Immature natural killer cell (primary cell): Measurements from ENCODE around the gene RNF41. TPM values are rescaled to one million over a fixed set of nuclear protein-coding genes. Genes with fewer than 3 reads are reported as not detected.

Source experiments
- DNase-seq, 3 donors: peaks; one replicate each; pipeline ENCODE4 v3.0.0; 2022; ENCODE audit warnings: mixed read lengths in 1 of 3
- H3K27ac Mint-ChIP-seq, 6 donors: one replicate each; pipeline ENCODE4 v1.8.0; 2020; ENCODE audit warnings: mixed read lengths in 6 of 6, mild to moderate bottlenecking in 5 of 6, inconsistent platforms in 4 of 6, moderate library complexity in 3 of 6
- H3K27me3 Mint-ChIP-seq, 3 donors: one replicate each; pipeline ENCODE4 v1.8.0; 2020 to 2021; ENCODE audit warnings: low read depth in 3 of 3, mild to moderate bottlenecking in 3 of 3, mixed read lengths in 3 of 3, moderate library complexity in 3 of 3, inconsistent platforms in 1 of 3
- H3K36me3 Mint-ChIP-seq, 3 donors: one replicate each; pipeline ENCODE4 v1.8.0; 2020; ENCODE audit warnings: mixed read lengths in 3 of 3, inconsistent platforms in 2 of 3, mild to moderate bottlenecking in 2 of 3
- H3K4me1 Mint-ChIP-seq, 2 donors: one replicate each; pipeline ENCODE4 v1.8.0; 2020; ENCODE audit warnings: inconsistent platforms in 2 of 2, mild to moderate bottlenecking in 2 of 2, mixed read lengths in 2 of 2, moderate library complexity in 1 of 2
- H3K4me3 Mint-ChIP-seq, 5 donors: one replicate each; pipeline ENCODE4 v1.8.0; 2020; ENCODE audit warnings: mild to moderate bottlenecking in 5 of 5, mixed read lengths in 5 of 5, inconsistent platforms in 3 of 5, moderate library complexity in 3 of 5
- H3K9me3 Mint-ChIP-seq, 6 donors: one replicate each; pipeline ENCODE4 v1.8.0; 2020; ENCODE audit warnings: mild to moderate bottlenecking in 6 of 6, mixed read lengths in 6 of 6, inconsistent platforms in 4 of 6, moderate library complexity in 3 of 6
- polyA plus RNA-seq, 3 donors: library from polyadenylated mRNA; unstranded; fragments of 300-500 nt; fragmentation: Illumina TruSeq; gene quantifications; one replicate each; pipeline ENCODE4 v1.2.3, GENCODE V29; 2021

RNF41 gene
- polyA plus RNA-seq, 3 donors from 2014 or later = 49.0 to 55.1 (median 49.3) TPM

DNA sequence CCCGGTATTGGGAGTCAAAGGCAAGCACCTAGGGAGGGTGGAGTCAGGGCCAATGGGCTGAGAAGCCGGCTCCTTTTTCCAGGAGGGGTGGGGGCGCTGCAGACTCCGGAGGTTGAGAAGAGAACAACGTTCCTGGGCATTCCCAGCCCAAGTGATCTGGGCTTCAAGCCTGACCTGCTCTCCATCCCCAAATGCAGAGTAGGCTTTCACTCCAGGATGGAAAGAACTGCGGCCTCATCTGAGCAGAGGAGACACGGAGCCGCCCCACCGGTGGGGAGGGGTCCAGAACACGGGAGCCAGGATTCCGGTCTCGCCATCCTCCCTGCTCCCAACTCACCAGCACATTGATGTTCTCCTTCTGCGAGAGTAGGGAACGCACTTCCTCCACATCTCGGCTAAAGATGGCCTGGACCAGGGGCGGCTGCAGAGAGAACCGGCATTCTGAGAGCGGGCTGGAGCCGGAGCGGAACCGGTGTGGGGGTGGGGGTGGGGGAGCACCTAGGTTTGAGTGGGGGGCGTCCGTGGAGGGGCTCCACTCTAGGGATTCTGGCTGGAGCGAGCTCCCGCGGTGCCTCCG, 35.9 kb upstream of the RNF41 start:
- H3K27me3 Mint-ChIP-seq = peaks cover 1 to 8% (median 2%) of the 10 kb centered on the region in 3 donors
- peak overlapping the region; percentile 77 to 85 (median 82) for H3K4me3 Mint-ChIP-seq
- peaks cover 0 to 19% (median 10%) of the 10 kb centered on the region in 3 donors for H3K36me3 Mint-ChIP-seq
- peak overlapping the region in 5 of 6 donors; percentile 37 to 83 (median 57) for H3K27ac Mint-ChIP-seq
- peaks cover 22 to 23% of the 10 kb centered on the region in 2 donors for H3K4me1 Mint-ChIP-seq
- no peaks in the 10 kb centered on the region for H3K9me3 Mint-ChIP-seq
- DNase-seq = no peak

DNA sequence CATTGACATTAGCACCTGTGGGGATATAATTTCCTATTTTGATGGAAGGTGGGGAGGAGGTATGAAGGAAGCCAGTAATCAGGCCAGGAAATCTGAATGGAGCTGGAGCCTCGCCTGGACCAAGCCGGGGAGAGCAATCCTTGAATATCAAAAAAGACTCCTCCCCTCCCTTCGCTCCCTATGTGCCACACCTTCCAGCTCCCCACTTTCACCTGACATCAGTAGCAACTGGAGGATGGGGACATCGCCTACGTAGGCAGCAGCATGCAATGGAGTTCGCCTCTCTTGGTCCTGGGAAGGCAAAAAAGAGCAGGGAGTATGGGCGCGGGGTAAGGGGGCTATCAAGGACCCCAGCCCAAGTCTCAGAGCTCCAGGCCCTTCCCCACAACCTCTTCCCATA, 35.3 kb upstream of the RNF41 start:
- peak overlapping the region; percentile 77 to 85 (median 82) for H3K4me3 Mint-ChIP-seq
- peak overlapping the region; percentile 32 to 76 (median 60) for H3K27ac Mint-ChIP-seq
- H3K36me3 Mint-ChIP-seq = peaks cover 3 to 24% (median 10%) of the 10 kb centered on the region in 3 donors
- peaks cover 22 to 23% of the 10 kb centered on the region in 2 donors for H3K4me1 Mint-ChIP-seq
- peaks cover 1 to 8% (median 2%) of the 10 kb centered on the region in 3 donors for H3K27me3 Mint-ChIP-seq
- DNase-seq = no peak
- no peaks in the 10 kb centered on the region for H3K9me3 Mint-ChIP-seq

GRCh38 chr12:56256326-56256960, 34.7 kb upstream of the RNF41 start:
- DNase-seq = no peak
- H3K4me3 Mint-ChIP-seq = peak overlapping the region; percentile 77 to 85 (median 82)
- H3K36me3 Mint-ChIP-seq = peaks cover 3 to 28% (median 10%) of the 10 kb centered on the region in 3 donors
- peaks cover 22 to 23% of the 10 kb centered on the region in 2 donors for H3K4me1 Mint-ChIP-seq
- peak overlapping the region; percentile 2 to 76 (median 56) for H3K27ac Mint-ChIP-seq
- no peaks in the 10 kb centered on the region for H3K9me3 Mint-ChIP-seq
- peaks cover 1 to 8% (median 2%) of the 10 kb centered on the region in 3 donors for H3K27me3 Mint-ChIP-seq

DNA sequence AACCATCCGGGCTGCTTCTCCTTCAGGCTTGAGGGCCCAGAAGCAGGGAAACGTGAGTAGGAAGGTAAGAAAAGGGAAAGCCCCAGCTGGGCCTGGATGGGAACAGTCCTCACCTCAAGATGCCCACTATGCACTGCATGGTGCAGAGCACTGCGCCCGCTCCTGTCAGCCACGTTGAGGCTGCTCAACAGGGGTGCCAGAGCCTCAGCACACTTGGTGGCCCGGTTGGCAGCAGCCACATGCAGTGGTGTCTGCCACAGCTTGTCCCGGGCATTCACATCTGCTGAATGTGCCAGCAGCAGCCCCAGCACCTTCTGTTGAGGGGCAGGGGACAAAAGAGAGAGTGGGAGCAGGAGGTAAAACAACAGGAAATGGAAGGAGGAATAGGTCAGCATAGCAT, 33.9 kb upstream of the RNF41 start:
- H3K4me3 Mint-ChIP-seq = no peak overlapping the region
- peak overlapping the region in 2 of 6 donors; percentile 3 to 35 for H3K27ac Mint-ChIP-seq
- H3K36me3 Mint-ChIP-seq = peaks cover 3 to 28% (median 10%) of the 10 kb centered on the region in 3 donors
- peaks cover 22 to 23% of the 10 kb centered on the region in 2 donors for H3K4me1 Mint-ChIP-seq
- H3K27me3 Mint-ChIP-seq = peaks cover 1 to 8% (median 2%) of the 10 kb centered on the region in 3 donors
- no peak for DNase-seq
- no peaks in the 10 kb centered on the region for H3K9me3 Mint-ChIP-seq

- Mint-ChIP-seq H3K4me3 (no peak overlapping the region), H3K9me3 (no peaks in the 10 kb centered on the region), H3K27ac (no peak overlapping the region), H3K36me3 (peaks cover 3 to 33% (median 10%) of the 10 kb centered on the region in 3 donors), H3K4me1 (peaks cover 14 to 15% of the 10 kb centered on the region in 2 donors), H3K27me3 (no peaks in the 10 kb centered on the region)
- DNase-seq = no peak
These were observed 31.4 kb upstream of the RNF41 start for GRCh38 chr12:56253091-56253490.

GRCh38 chr12:56252649-56253048, 30.9 kb upstream of the RNF41 start:
- Mint-ChIP-seq H3K27ac (no peak overlapping the region), H3K9me3 (no peaks in the 10 kb centered on the region), H3K4me1 (peaks cover 14 to 15% of the 10 kb centered on the region in 2 donors), H3K4me3 (no peak overlapping the region), H3K36me3 (peaks cover 3 to 36% (median 10%) of the 10 kb centered on the region in 3 donors), H3K27me3 (no peaks in the 10 kb centered on the region)
- no peak for DNase-seq

DNA sequence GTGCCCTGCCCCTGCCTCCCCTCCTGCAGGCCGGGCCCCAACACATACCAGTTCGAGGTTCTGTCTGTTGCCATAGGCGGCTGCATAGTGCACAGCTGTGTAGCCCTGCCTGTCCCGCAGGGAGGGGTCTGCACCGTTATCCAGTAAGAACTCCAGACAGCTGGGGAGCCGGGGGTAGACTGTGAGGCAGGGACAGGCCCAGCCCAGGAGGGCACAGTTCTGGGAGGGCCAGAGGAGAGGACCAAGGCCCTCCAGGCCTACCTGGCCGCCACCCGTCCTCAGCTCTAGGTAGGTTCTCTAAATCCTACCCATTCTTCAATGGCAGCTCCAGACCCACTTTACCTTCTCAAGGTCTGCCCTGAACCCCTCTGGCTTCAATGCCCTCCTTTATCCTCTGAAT, 27.0 kb upstream of the RNF41 start:
- Mint-ChIP-seq H3K27me3 (peaks cover 0 to 2% (median 0%) of the 10 kb centered on the region in 3 donors), H3K27ac (peak overlapping the region in 1 of 6 donors; percentile 67), H3K4me3 (no peak overlapping the region), H3K4me1 (no peaks in the 10 kb centered on the region), H3K9me3 (no peaks in the 10 kb centered on the region), H3K36me3 (peaks cover 3 to 45% (median 7%) of the 10 kb centered on the region in 3 donors)
- no peak for DNase-seq

DNA sequence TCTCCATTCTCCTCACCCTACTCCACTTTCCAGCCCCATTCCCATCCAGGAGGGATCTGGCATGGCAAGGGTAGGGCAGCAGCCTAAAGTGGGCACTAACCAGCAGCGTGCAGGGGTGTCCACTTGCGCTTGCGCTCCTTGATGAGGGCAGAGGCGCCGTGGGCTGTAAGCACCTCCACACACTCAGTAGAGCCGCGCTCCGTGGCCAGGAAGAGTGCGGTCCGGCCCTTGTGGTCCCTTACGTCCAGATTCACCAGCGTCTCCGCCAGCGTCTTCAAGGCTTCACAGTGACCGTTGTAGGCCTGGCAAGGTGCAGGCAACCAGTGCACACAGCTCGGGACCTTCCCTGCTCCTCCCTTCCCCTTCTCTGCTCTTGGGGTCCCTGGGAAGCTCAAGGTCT, 26.2 kb upstream of the RNF41 start:
- DNase-seq = no peak
- Mint-ChIP-seq H3K4me3 (no peak overlapping the region), H3K27ac (no peak overlapping the region), H3K27me3 (peaks cover 0 to 2% (median 0%) of the 10 kb centered on the region in 3 donors), H3K36me3 (peaks cover 3 to 37% (median 7%) of the 10 kb centered on the region in 3 donors), H3K4me1 (no peaks in the 10 kb centered on the region), H3K9me3 (no peaks in the 10 kb centered on the region)

GRCh38 chr12:56244494-56244893, 22.8 kb upstream of the RNF41 start:
- H3K9me3 Mint-ChIP-seq = no peaks in the 10 kb centered on the region
- peaks cover 0 to 2% (median 0%) of the 10 kb centered on the region in 3 donors for H3K27me3 Mint-ChIP-seq
- no peak overlapping the region for H3K4me3 Mint-ChIP-seq
- H3K36me3 Mint-ChIP-seq = peaks cover 5 to 28% (median 16%) of the 10 kb centered on the region in 3 donors
- DNase-seq = no peak
- H3K27ac Mint-ChIP-seq = no peak overlapping the region
- no peaks in the 10 kb centered on the region for H3K4me1 Mint-ChIP-seq

- Mint-ChIP-seq H3K9me3 (no peaks in the 10 kb centered on the region), H3K27ac (no peak overlapping the region), H3K4me3 (no peak overlapping the region), H3K36me3 (peaks cover 5 to 23% (median 16%) of the 10 kb centered on the region in 3 donors), H3K27me3 (peaks cover 0 to 2% (median 0%) of the 10 kb centered on the region in 3 donors), H3K4me1 (no peaks in the 10 kb centered on the region)
- no peak for DNase-seq
These were observed 22.0 kb upstream of the RNF41 start for GRCh38 chr12:56243731-56244181.

DNA sequence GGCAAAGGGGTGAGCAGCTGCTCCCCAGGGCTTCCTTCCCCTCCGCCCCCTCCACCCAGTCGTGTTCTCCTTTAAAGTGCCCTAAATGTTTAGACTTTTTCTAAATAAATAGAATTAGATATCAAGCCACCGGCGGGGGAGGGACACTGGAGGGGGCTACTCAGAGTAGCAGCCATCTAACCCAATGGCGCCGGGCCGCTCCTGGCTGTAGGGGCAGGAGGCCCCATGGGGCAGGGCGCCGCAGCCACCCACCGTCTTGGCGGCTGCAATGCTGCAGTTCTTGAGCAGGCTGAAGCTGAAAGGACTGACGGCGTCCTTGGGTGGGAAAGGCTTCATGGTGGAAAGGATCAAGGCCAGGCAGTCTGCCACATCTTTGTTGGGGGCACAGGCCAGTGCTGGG, 21.3 kb upstream of the RNF41 start:
- no peak for DNase-seq
- peaks cover 0 to 2% (median 0%) of the 10 kb centered on the region in 3 donors for H3K27me3 Mint-ChIP-seq
- no peaks in the 10 kb centered on the region for H3K9me3 Mint-ChIP-seq
- H3K27ac Mint-ChIP-seq = no peak overlapping the region
- no peaks in the 10 kb centered on the region for H3K4me1 Mint-ChIP-seq
- peaks cover 5 to 23% (median 16%) of the 10 kb centered on the region in 3 donors for H3K36me3 Mint-ChIP-seq
- H3K4me3 Mint-ChIP-seq = no peak overlapping the region

DNA sequence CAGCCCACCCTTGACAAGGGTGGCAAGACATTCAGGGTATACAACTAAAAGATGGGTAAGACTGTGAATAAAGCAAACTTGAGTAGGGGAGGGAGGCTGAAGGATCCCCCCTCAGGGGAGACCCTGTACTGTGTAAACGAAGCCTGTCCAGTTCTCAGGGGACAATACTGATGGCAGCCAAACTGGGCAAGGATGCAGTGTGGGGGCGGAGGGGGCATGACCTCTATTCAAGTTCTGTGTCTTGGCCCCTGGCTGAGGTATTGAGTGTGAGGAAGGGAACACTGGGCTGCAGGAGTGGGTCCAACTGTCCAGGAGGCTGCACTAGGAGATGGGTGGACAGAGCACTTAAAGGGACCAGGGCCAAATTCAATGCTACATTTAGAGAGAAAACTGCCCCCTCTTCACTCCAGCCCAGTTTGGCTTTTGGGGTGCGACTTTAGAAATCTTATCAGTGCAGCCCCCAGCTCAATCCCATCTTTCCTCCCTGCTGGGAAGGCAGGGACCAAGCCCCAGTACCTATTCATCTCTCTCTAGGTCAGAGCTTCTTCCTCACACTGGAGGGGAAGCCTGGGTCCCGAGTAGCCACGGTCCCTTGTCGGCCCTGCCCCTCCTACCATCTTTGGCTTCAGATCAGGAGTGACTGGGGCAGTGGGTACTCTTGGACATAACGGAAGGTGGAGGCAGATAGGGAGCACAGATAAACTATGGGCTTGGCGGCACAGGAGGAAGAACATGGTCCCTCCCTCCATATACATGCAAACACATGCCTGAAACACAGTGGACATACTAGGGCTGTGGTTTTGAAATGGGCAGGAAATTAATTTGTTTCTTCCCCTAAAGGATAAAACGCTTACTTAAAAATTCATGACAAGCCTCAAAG, 19.9 kb upstream of the RNF41 start:
- Mint-ChIP-seq H3K27ac (peak overlapping the region in 1 of 6 donors; percentile 45), H3K4me3 (no peak overlapping the region), H3K9me3 (no peaks in the 10 kb centered on the region), H3K36me3 (peaks cover 5 to 16% (median 13%) of the 10 kb centered on the region in 3 donors), H3K27me3 (no peaks in the 10 kb centered on the region), H3K4me1 (no peaks in the 10 kb centered on the region)
- DNase-seq = no peak

- Mint-ChIP-seq H3K27me3 (no peaks in the 10 kb centered on the region), H3K27ac (no peak overlapping the region), H3K4me3 (no peak overlapping the region), H3K36me3 (peaks cover 4 to 8% (median 5%) of the 10 kb centered on the region in 3 donors), H3K9me3 (no peaks in the 10 kb centered on the region), H3K4me1 (no peaks in the 10 kb centered on the region)
- DNase-seq = no peak
These were observed 15.8 kb upstream of the RNF41 start for GRCh38 chr12:56237552-56237951.
